Measurements from ENCODE around the gene PRSS57.

The PRSS57 gene

DNA sequence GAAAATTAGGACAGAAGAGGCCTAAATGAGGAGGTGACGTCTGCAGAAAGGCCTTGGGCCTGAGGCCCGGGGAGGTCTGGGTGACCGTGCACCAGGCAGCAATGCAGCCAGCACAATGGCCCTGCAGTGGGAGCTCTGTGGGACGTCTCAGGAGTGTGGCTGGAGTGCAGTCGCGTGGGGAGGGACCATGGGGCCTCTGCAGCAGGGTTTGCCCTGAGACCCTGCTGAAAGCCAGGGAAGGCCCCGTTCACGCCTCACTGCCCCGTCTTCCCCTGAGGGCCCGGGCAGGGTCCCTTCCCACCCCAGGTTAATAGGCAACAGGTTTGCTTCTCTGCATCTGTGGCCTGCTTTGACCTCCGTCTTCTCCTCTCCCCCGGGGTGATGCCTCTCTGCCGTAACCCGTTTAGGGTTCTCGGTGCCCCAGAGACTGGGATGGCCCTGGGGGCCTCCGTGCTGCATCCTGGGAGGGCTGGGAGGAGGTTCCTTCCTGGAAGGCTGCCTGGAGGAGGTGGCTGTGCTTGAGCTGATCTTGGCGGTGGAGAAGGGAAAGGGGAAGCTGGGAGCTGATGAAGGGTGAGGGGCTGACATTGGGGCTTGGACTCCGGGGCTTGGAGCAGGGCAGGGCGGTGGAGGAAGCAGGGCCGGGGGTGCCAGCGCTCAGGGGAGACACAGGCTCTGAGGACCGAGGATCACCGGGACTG is 23.1 kb upstream of the PRSS57 start:
- TF ChIP-seq, protein P1, sequence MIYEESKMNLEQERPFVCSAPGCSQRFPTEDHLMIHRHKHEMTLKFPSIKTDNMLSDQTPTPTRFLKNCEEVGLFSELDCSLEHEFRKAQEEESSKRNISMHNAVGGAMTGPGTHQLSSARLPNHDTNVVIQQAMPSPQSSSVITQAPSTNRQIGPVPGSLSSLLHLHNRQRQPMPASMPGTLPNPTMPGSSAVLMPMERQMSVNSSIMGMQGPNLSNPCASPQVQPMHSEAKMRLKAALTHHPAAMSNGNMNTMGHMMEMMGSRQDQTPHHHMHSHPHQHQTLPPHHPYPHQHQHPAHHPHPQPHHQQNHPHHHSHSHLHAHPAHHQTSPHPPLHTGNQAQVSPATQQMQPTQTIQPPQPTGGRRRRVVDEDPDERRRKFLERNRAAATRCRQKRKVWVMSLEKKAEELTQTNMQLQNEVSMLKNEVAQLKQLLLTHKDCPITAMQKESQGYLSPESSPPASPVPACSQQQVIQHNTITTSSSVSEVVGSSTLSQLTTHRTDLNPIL (CRISPR knock-in tag; IDR thresholded peaks at IDR 0.05; ENCODE audit: low read depth), result no peak
- no peak for ATAC-seq

DNA sequence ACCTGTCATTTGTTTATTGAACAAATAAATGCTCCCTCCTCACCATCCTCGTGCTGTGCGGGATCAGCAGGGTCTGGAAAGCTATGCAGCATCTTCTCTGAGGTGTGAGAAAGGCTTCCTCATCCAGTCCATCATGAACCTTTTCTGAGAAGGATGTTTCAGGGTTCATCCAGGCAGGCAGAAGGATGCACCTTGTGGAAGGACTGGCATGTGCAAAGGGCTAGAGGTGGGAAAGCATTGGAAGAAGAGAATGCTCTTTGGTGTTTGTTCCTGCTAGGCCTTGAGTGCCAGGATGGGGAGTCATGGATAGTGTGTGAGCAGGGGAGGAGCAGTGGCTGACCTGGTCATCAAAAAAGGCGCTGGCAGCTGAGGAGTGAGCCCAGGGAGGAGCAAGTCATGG is 20.1 kb upstream of the PRSS57 start:
- TF ChIP-seq OSR1 (CRISPR knock-in tag; IDR thresholded peaks at IDR 0.05), result no peak
- TF ChIP-seq ZC3H10 (CRISPR knock-in tag; IDR thresholded peaks at IDR 0.05), result no peak
- no peak for TF ChIP-seq ARNTL (CRISPR knock-in tag; IDR thresholded peaks at IDR 0.05; ENCODE audit: borderline replicate concordance, low read depth)
- TF ChIP-seq, protein P1 (CRISPR knock-in tag; IDR thresholded peaks at IDR 0.05; ENCODE audit: low read depth), result no peak
- TF ChIP-seq, protein P2, sequence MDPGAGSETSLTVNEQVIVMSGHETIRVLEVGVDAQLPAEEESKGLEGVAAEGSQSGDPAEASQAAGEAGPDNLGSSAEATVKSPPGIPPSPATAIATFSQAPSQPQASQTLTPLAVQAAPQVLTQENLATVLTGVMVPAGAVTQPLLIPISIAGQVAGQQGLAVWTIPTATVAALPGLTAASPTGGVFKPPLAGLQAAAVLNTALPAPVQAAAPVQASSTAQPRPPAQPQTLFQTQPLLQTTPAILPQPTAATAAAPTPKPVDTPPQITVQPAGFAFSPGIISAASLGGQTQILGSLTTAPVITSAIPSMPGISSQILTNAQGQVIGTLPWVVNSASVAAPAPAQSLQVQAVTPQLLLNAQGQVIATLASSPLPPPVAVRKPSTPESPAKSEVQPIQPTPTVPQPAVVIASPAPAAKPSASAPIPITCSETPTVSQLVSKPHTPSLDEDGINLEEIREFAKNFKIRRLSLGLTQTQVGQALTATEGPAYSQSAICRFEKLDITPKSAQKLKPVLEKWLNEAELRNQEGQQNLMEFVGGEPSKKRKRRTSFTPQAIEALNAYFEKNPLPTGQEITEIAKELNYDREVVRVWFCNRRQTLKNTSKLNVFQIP (CRISPR knock-in tag; IDR thresholded peaks at IDR 0.05; ENCODE audit: borderline replicate concordance, low read depth), result no peak
- TF ChIP-seq ESRRG (CRISPR knock-in tag; IDR thresholded peaks at IDR 0.05), result no peak
- no peak for TF ChIP-seq GLIS3 (CRISPR knock-in tag; IDR thresholded peaks at IDR 0.05)
- no peak for TF ChIP-seq SNAI2 (CRISPR knock-in tag; IDR thresholded peaks at IDR 0.05)
- TF ChIP-seq RARB (CRISPR knock-in tag; IDR thresholded peaks at IDR 0.05), result no peak
- no peak for TF ChIP-seq ISL1 (CRISPR knock-in tag; IDR thresholded peaks at IDR 0.05)
- TF ChIP-seq PPARA (CRISPR knock-in tag; IDR thresholded peaks at IDR 0.05; ENCODE audit: borderline replicate concordance), result no peak
- no peak for TF ChIP-seq CSDC2 (CRISPR knock-in tag; IDR thresholded peaks at IDR 0.05)
- TF ChIP-seq TOX (CRISPR knock-in tag; IDR thresholded peaks at IDR 0.05; ENCODE audit: borderline replicate concordance), result no peak
- no peak for TF ChIP-seq ZFP30 (CRISPR knock-in tag; IDR thresholded peaks at IDR 0.05)
- no peak for TF ChIP-seq ZNF565 (CRISPR knock-in tag; conservative IDR thresholded peaks at IDR 0.05; ENCODE audit: low read depth)
- no peak for ATAC-seq

DNA sequence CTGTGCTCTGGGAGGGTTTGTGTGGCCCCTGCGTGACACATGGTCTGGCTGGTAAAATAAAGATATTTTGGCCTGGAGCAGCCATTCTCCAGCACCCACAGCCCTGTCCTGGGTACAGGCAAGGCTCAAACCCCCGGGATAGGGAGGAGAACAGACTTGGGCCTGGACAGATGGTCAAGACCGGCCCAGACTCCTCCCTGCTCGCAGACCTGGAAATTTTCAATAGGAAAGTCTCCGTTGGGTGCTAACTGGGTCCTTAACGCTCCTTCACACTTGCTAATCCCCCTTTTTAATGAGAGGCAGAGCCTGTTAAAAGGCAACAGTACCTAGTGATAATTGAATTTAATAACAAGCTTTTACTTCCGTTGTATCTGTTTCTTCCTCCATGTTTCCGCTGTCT is 16.0 kb upstream of the PRSS57 start:
- ATAC-seq, result no peak
- TF ChIP-seq ZC3H10 (CRISPR knock-in tag; IDR thresholded peaks at IDR 0.05) (no peak), ZFP30 (CRISPR knock-in tag; IDR thresholded peaks at IDR 0.05) (no peak), OSR1 (CRISPR knock-in tag; IDR thresholded peaks at IDR 0.05) (no peak), BACH2 (CRISPR knock-in tag; IDR thresholded peaks at IDR 0.05; ENCODE audit: borderline replicate concordance) (no peak), SNAI2 (CRISPR knock-in tag; IDR thresholded peaks at IDR 0.05) (no peak), GLIS3 (CRISPR knock-in tag; IDR thresholded peaks at IDR 0.05) (no peak), TCF4 (CRISPR knock-in tag; IDR thresholded peaks at IDR 0.05; ENCODE audit: borderline replicate concordance) (no peak), CSDC2 (CRISPR knock-in tag; IDR thresholded peaks at IDR 0.05) (no peak), PPARA (CRISPR knock-in tag; IDR thresholded peaks at IDR 0.05; ENCODE audit: borderline replicate concordance) (no peak), ARNTL (CRISPR knock-in tag; IDR thresholded peaks at IDR 0.05; ENCODE audit: borderline replicate concordance, low read depth) (no peak), ZNF70 (CRISPR knock-in tag; IDR thresholded peaks at IDR 0.05) (no peak)
- TF ChIP-seq, protein P1 (CRISPR knock-in tag; IDR thresholded peaks at IDR 0.05; ENCODE audit: low read depth), result no peak
- TF ChIP-seq, protein P3, sequence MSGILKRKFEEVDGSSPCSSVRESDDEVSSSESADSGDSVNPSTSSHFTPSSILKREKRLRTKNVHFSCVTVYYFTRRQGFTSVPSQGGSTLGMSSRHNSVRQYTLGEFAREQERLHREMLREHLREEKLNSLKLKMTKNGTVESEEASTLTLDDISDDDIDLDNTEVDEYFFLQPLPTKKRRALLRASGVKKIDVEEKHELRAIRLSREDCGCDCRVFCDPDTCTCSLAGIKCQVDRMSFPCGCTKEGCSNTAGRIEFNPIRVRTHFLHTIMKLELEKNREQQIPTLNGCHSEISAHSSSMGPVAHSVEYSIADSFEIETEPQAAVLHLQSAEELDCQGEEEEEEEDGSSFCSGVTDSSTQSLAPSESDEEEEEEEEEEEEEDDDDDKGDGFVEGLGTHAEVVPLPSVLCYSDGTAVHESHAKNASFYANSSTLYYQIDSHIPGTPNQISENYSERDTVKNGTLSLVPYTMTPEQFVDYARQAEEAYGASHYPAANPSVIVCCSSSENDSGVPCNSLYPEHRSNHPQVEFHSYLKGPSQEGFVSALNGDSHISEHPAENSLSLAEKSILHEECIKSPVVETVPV (CRISPR knock-in tag; IDR thresholded peaks at IDR 0.05), result no peak
- TF ChIP-seq, protein P2 (CRISPR knock-in tag; IDR thresholded peaks at IDR 0.05; ENCODE audit: borderline replicate concordance, low read depth), result no peak
- TF ChIP-seq, protein P4, sequence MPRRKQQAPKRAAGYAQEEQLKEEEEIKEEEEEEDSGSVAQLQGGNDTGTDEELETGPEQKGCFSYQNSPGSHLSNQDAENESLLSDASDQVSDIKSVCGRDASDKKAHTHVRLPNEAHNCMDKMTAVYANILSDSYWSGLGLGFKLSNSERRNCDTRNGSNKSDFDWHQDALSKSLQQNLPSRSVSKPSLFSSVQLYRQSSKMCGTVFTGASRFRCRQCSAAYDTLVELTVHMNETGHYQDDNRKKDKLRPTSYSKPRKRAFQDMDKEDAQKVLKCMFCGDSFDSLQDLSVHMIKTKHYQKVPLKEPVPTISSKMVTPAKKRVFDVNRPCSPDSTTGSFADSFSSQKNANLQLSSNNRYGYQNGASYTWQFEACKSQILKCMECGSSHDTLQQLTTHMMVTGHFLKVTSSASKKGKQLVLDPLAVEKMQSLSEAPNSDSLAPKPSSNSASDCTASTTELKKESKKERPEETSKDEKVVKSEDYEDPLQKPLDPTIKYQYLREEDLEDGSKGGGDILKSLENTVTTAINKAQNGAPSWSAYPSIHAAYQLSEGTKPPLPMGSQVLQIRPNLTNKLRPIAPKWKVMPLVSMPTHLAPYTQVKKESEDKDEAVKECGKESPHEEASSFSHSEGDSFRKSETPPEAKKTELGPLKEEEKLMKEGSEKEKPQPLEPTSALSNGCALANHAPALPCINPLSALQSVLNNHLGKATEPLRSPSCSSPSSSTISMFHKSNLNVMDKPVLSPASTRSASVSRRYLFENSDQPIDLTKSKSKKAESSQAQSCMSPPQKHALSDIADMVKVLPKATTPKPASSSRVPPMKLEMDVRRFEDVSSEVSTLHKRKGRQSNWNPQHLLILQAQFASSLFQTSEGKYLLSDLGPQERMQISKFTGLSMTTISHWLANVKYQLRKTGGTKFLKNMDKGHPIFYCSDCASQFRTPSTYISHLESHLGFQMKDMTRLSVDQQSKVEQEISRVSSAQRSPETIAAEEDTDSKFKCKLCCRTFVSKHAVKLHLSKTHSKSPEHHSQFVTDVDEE (CRISPR knock-in tag; IDR thresholded peaks at IDR 0.05), result no peak
